ENCODE results near the gene AMPH. TPM values are rescaled to one million over a fixed set of nuclear protein-coding genes. Genes with fewer than 3 reads are reported as not detected.

AMPH gene
- total RNA-seq, 4 donors from 2014 or later: 5.0 to 11.8 (median 7.8) TPM

DNA sequence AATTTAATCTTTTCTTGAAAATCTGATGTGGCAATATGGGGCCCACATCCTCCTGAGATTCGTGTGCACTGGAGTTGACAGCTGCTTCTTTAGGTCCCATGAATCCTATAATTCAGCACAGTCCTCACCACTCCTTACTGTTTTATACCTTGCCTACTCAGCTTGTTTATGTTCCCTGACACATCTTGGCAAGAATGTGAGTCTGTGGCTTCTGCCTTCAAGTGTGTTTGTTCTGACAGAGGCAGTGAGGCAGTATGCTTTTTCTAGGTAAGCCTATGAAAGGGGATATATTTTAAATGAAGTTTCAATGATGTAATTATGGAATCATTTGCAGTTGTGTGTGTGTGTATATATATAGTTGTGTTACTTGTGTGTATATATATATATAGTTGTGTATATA lies 106.4 kb downstream of the AMPH start:
- Histone ChIP-seq H3K4me3 (no peak overlapping the region), H3K9me3 (no peaks in the 10 kb centered on the region), H3K4me1 (no peaks in the 10 kb centered on the region), H3K36me3 (no peaks in the 10 kb centered on the region), H3K27ac (replicated peaks in 1 of 4) (no peak overlapping the region), H3K27me3 (no peaks in the 10 kb centered on the region)
- DNase-seq (ENCODE audit: extremely low spot score): no peak
- intact Hi-C loops (cut with DNase I): no loop called here
- WGBS: 52% methylated on average over 1 of the region's 1 CpG
- no peak for TF ChIP-seq POLR2AphosphoS5 (IDR thresholded peaks at IDR 0.05)
- TF ChIP-seq, protein P1, sequence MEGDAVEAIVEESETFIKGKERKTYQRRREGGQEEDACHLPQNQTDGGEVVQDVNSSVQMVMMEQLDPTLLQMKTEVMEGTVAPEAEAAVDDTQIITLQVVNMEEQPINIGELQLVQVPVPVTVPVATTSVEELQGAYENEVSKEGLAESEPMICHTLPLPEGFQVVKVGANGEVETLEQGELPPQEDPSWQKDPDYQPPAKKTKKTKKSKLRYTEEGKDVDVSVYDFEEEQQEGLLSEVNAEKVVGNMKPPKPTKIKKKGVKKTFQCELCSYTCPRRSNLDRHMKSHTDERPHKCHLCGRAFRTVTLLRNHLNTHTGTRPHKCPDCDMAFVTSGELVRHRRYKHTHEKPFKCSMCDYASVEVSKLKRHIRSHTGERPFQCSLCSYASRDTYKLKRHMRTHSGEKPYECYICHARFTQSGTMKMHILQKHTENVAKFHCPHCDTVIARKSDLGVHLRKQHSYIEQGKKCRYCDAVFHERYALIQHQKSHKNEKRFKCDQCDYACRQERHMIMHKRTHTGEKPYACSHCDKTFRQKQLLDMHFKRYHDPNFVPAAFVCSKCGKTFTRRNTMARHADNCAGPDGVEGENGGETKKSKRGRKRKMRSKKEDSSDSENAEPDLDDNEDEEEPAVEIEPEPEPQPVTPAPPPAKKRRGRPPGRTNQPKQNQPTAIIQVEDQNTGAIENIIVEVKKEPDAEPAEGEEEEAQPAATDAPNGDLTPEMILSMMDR (IDR thresholded peaks at IDR 0.05): no peak
- no peak for TF ChIP-seq EP300 (IDR thresholded peaks at IDR 0.05)
- TF ChIP-seq POLR2A (IDR thresholded peaks at IDR 0.05; ENCODE audit: low read depth): no peak

DNA sequence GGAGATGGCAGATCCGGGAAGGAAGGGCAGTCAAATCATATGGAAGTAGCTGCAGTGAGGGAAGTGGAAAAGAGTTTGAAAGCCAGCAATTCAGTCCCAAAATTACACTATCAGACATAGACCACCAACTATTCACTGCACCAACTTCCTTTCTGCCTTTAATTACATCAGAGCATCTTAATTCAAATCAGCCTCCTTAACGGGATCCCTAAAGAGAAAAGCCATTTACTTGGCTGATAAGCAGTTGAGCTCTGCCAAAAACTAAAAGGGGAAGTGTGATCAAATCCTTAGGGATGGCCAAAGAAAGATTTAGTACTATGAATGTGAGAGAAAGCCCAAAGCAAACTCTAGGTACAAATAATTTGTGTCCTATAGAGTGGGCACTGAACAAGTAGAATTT lies 110.4 kb downstream of the AMPH start:
- 60% methylated on average over 2 of the region's 2 CpGs for WGBS
- DNase-seq (ENCODE audit: extremely low spot score): no peak
- Histone ChIP-seq H3K27me3 (no peaks in the 10 kb centered on the region), H3K4me1 (no peaks in the 10 kb centered on the region), H3K4me3 (no peak overlapping the region), H3K27ac (replicated peaks in 1 of 4) (no peak overlapping the region), H3K36me3 (no peaks in the 10 kb centered on the region), H3K9me3 (peaks cover 0 to 12% (median 7%) of the 10 kb centered on the region in 4 donors)
- intact Hi-C loops (cut with DNase I): no loop called here
- TF ChIP-seq POLR2AphosphoS5 (IDR thresholded peaks at IDR 0.05) (no peak), EP300 (IDR thresholded peaks at IDR 0.05) (no peak), POLR2A (IDR thresholded peaks at IDR 0.05; ENCODE audit: low read depth) (no peak)
- TF ChIP-seq, protein P1 (IDR thresholded peaks at IDR 0.05): no peak

DNA sequence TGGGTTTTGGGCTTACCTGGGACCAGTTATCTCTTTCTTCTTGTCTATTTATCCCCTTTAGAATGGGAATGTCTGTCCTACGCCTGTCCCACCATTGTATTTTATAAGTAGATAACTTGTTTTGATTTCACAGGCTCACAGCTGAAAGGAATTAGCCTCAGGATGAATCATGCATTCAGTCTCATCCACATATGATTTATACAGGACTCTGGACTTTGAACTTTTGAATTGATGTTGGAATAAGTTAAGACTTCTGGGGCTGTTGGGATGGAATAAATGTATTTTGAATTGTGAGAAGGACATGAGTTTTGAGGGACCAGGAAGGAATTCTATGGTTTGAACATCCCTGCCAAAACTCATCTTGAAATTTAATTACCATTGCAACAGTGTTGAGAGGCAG lies 112.6 kb downstream of the AMPH start:
- H3K27ac ChIP-seq (replicated peaks in 1 of 4): no peak overlapping the region
- no peak for TF ChIP-seq POLR2A (IDR thresholded peaks at IDR 0.05; ENCODE audit: low read depth)
- no peaks in the 10 kb centered on the region for H3K27me3 ChIP-seq
- no peaks in the 10 kb centered on the region for H3K36me3 ChIP-seq
- 65% methylated on average over 1 of the region's 1 CpG for WGBS
- no peaks in the 10 kb centered on the region for H3K4me1 ChIP-seq
- peaks cover 0 to 19% (median 10%) of the 10 kb centered on the region in 4 donors for H3K9me3 ChIP-seq
- no peak overlapping the region for H3K4me3 ChIP-seq
- intact Hi-C loops (cut with DNase I): no loop called here
- no peak for DNase-seq (ENCODE audit: extremely low spot score)

GRCh38 chr7:38512704-38513103 lies 118.5 kb downstream of the AMPH start:
- no peak overlapping the region for H3K27ac ChIP-seq (replicated peaks in 1 of 4)
- H3K36me3 ChIP-seq: no peaks in the 10 kb centered on the region
- H3K4me3 ChIP-seq: no peak overlapping the region
- no peak for DNase-seq (ENCODE audit: extremely low spot score)
- no peaks in the 10 kb centered on the region for H3K4me1 ChIP-seq
- TF ChIP-seq, protein P1 (IDR thresholded peaks at IDR 0.05): no peak
- no peak for TF ChIP-seq POLR2AphosphoS5 (IDR thresholded peaks at IDR 0.05)
- no peak for TF ChIP-seq EP300 (IDR thresholded peaks at IDR 0.05)
- no peak for TF ChIP-seq POLR2A (IDR thresholded peaks at IDR 0.05; ENCODE audit: low read depth)
- H3K9me3 ChIP-seq: peaks cover 0 to 19% (median 10%) of the 10 kb centered on the region in 4 donors
- intact Hi-C loops (cut with DNase I): no loop called here
- WGBS: 83% methylated on average over 2 of the region's 2 CpGs
- H3K27me3 ChIP-seq: no peaks in the 10 kb centered on the region

GRCh38 chr7:38512291-38512690 lies 118.9 kb downstream of the AMPH start:
- no peak for DNase-seq (ENCODE audit: extremely low spot score)
- no peaks in the 10 kb centered on the region for H3K27me3 ChIP-seq
- H3K4me1 ChIP-seq: no peaks in the 10 kb centered on the region
- H3K36me3 ChIP-seq: no peaks in the 10 kb centered on the region
- no peak overlapping the region for H3K27ac ChIP-seq (replicated peaks in 1 of 4)
- WGBS: 96% methylated on average over 2 of the region's 2 CpGs
- intact Hi-C loops (cut with DNase I): no loop called here
- H3K4me3 ChIP-seq: no peak overlapping the region
- TF ChIP-seq, protein P1 (IDR thresholded peaks at IDR 0.05): no peak
- TF ChIP-seq EP300 (IDR thresholded peaks at IDR 0.05) (no peak), POLR2A (IDR thresholded peaks at IDR 0.05; ENCODE audit: low read depth) (no peak), POLR2AphosphoS5 (IDR thresholded peaks at IDR 0.05) (no peak)
- peaks cover 0 to 19% (median 10%) of the 10 kb centered on the region in 4 donors for H3K9me3 ChIP-seq

All from esophagus muscularis mucosa (tissue), 4 donors.